Large intestine (tissue), 3 donors: ENCODE data around the gene SESN2. TPM values are rescaled to one million over a fixed set of nuclear protein-coding genes. Genes with fewer than 3 reads are reported as not detected.

Experiments used
- DNase-seq, 2 donors: peaks; one replicate each; pipeline versions ENCODE4 v3.0.0 to v3.0.0-alpha.2; 2013
- H3K27ac ChIP-seq: one replicate; pipeline ENCODE4 v1.5.1; 2013; ENCODE audit warnings: low read length
- H3K27me3 ChIP-seq: 2 replicates; pipeline ENCODE4 v1.6.1; 2013; ENCODE audit warnings: low read length; ENCODE audit not compliant: control insufficient read depth, insufficient read depth
- H3K36me3 ChIP-seq: 2 replicates; pipeline ENCODE4 v1.6.1; 2013; ENCODE audit warnings: low read length; ENCODE audit not compliant: control insufficient read depth, insufficient read depth
- H3K4me1 ChIP-seq: one replicate; pipeline ENCODE4 v1.6.1; 2013; ENCODE audit warnings: low read length; ENCODE audit not compliant: control insufficient read depth, insufficient read depth
- H3K4me3 ChIP-seq: one replicate; pipeline ENCODE4 v1.5.1; 2013; ENCODE audit warnings: low read length
- H3K9me3 ChIP-seq: one replicate; pipeline ENCODE4 v1.6.1; 2013; ENCODE audit warnings: mild to moderate bottlenecking, low read depth, low read length, moderate library complexity; ENCODE audit not compliant: control insufficient read depth
- WGBS: methylation state at CpG from one replicate; pipeline ENCODE4 v1.1.5; 2013; ENCODE audit warnings: low lambda C conversion rate; ENCODE audit not compliant: insufficient coverage; 5-methylcytosine and 5-hydroxymethylcytosine counted together
- polyA plus RNA-seq: library from polyadenylated mRNA; unstranded; fragments of 120-200 nt; gene quantifications from one replicate; pipeline ENCODE4 v1.2.1, GENCODE V29; 2013

The SESN2 gene
- polyA plus RNA-seq, 1 donor, result 30.4 TPM

DNA sequence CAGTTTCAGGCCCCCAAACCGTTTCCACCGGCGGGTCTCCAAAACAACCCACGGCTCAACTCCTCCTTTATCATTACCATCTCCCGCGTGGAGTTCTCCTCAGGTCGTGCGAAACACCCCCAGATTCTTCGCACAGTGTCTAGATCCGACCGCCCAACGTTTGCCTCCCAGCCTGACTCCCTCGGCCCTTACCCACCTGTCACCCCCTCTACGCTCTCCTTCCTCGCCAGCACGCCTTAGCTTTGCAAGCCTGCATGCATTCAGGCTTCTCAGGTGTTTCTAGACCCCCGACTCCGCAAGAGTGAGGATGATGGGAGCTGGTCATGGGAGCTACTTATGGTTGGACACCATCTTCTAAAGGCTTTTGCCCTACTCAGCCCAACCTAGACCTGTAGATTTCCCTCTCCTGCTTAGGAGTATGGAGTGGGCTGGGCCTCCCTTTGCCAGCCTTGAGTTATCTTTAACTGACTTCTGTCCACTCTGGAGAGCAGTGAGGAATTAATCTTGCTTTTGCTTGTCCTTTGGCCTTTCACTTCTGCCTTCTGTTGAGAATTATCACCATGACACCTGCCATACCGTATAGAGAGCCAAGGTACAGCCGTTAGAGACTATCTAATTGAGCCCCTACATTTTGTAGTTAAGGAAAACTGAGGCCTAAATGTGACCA lies 22.5 kb upstream of the SESN2 start:
- Histone ChIP-seq H3K27me3 (no peaks in the 10 kb centered on the region), H3K4me1 (peaks cover 27% of the 10 kb centered on the region), H3K9me3 (no peaks in the 10 kb centered on the region), H3K27ac (peak overlapping the region; percentile 99), H3K4me3 (peak overlapping the region; percentile 95), H3K36me3 (peaks cover 12% of the 10 kb centered on the region)
- 4% methylated on average over 5 of the region's 20 CpGs for WGBS
- DNase-seq, result peak in 1 of 2 donors; percentile 67

DNA sequence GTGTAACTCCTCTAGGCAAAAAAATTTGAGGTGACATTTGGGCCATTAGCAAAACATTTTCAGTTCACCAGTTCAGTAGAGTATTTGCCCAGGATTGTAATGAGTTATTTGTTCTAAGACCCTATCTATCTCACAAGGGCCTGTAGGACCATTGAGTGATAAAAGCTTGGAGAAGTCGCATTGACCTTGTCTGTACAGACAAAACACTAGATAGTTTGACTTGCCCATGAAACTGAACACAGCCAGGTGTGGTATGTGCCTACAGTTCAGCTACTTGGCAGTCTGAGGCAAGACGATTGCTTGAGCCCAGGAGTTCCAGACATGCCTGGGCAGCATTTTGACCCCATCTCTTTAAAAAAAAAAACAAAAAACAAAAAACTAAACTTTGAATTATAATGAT lies 20.3 kb upstream of the SESN2 start:
- H3K4me3 ChIP-seq, result no peak overlapping the region
- no peak overlapping the region for H3K27ac ChIP-seq
- H3K36me3 ChIP-seq, result peaks cover 14% of the 10 kb centered on the region
- DNase-seq, result no peak
- 0% methylated on average over 1 of the region's 2 CpGs for WGBS
- peaks cover 43% of the 10 kb centered on the region for H3K4me1 ChIP-seq
- no peaks in the 10 kb centered on the region for H3K27me3 ChIP-seq
- no peaks in the 10 kb centered on the region for H3K9me3 ChIP-seq

DNA sequence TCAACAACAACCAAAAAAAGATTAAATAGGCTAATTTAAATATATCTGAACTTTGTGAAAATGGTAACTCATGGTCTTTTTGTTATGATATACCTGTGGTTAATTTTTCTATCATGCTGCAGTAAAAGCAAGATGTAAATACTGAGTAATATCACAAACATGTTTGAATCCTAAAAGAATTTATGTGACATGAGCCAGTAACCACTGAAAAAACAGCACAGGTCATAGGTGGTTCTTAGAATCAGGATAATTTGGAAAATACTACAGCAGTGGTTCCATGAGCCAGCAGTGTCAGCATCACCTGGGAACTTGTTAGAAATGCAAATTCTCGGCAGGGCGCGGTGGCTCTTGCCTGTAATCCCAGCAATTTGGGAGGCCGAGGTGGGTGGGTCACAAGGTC lies 19.3 kb upstream of the SESN2 start:
- no peak overlapping the region for H3K27ac ChIP-seq
- WGBS, result no CpG with 5 or more reads among the region's 4 CpGs
- no peaks in the 10 kb centered on the region for H3K27me3 ChIP-seq
- peaks cover 52% of the 10 kb centered on the region for H3K4me1 ChIP-seq
- peaks cover 14% of the 10 kb centered on the region for H3K36me3 ChIP-seq
- DNase-seq, result no peak
- H3K9me3 ChIP-seq, result no peaks in the 10 kb centered on the region
- no peak overlapping the region for H3K4me3 ChIP-seq

DNA sequence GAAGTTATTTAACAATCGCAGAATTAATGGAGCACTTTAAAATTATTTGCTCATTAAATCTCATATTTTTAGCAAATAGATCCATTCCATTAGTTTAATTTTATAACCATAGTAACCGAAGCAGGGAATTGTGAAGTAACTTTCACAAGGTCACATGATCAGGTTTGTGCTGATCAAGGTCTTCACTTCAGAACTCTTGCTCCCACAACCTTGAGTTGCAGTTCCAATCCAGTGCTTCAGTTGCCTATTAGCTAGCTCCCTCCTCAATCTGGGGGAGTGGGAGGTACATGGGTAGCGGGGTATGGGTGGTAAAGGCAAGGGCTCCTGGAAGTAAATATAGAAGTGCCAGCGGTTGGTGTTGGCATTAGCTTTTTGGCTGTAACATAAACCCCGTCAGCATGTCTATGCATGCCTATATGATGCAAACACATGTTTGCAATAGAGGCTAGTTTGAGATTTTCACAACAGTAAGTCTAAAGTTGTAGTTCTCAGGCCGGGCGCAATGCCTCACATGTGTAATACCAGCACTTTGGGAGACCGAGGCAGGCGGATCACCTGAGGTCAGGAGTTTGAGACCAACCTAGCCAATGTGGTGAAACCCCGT lies 17.6 kb upstream of the SESN2 start:
- Histone ChIP-seq H3K36me3 (peaks cover 14% of the 10 kb centered on the region), H3K27ac (peak overlapping the region; percentile 43), H3K9me3 (no peaks in the 10 kb centered on the region), H3K4me1 (peaks cover 53% of the 10 kb centered on the region), H3K4me3 (no peak overlapping the region), H3K27me3 (no peaks in the 10 kb centered on the region)
- 81% methylated on average over 2 of the region's 10 CpGs for WGBS
- peak in 1 of 2 donors; percentile 47 for DNase-seq

DNA sequence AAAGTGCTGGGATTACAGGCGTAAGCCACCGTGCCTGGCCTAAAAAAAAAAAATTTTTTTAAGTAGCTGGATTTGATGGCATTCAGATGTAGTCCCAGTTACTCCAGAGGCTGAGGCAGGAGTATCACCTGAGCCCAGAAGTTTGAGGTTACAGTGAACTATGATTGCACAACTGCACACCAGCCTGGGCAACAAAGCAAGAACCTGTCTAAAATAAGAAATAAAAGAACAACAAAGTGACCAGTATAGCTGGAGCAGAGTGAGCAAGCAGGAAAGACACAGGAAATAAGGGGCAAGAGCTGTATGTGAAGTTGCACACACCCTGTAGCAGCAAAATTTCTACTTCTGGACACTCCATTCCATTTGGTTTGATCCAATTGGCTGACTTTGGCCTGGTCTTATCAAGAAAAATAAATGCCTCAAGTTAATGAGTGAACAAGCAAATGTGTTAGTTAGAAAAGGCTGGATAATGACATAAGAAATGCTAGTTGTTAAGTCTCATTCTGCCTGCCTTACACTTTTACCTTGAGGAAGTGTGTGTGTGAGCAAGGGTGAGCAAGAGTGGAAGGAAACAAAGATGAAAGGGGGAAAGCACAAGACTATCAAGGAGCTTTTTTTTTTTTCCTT lies 15.5 kb upstream of the SESN2 start:
- DNase-seq, result peak; percentile 76 to 94
- no peak overlapping the region for H3K4me3 ChIP-seq
- whole genome bisulfite sequencing, result no CpG with 5 or more reads among the region's 2 CpGs
- peaks cover 53% of the 10 kb centered on the region for H3K4me1 ChIP-seq
- peak overlapping the region; percentile 85 for H3K27ac ChIP-seq
- no peaks in the 10 kb centered on the region for H3K27me3 ChIP-seq
- peaks cover 8% of the 10 kb centered on the region for H3K36me3 ChIP-seq
- no peaks in the 10 kb centered on the region for H3K9me3 ChIP-seq

DNA sequence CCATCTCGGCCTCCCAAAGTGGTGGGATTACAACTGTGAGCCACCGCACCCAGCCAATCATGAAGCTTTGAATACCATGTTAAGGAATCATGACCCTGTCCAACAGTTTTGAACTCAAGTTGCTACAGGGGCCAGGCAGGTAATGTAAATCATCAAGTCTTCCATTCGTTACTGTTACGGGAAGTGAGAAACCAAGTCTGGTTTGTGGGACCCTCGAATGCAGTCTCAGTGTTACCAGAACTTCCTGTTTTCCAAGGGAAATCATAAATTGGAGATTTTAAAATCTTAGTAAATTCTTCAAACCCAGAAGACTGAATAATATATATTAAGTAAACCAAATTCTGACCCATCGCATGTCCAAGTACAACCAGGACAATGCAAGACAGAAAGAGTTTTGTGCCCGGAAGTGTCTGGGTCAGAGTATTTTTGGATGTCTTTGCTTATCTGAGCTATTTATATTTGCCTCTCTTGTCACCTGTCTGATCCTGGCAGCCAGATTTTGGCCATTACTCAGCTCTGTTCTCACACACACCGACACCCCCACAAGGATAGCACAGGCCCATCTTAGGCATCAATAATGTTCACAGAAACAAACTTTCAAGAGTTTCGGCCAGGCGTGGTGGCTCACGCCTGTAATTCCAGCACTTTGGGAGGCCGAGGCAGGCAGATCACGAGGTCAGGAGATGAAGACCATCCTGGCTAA lies 14.6 kb upstream of the SESN2 start:
- Histone ChIP-seq H3K9me3 (no peaks in the 10 kb centered on the region), H3K27me3 (no peaks in the 10 kb centered on the region), H3K27ac (peak overlapping the region; percentile 85), H3K36me3 (peaks cover 8% of the 10 kb centered on the region), H3K4me3 (no peak overlapping the region), H3K4me1 (peaks cover 59% of the 10 kb centered on the region)
- DNase-seq, result peak in 1 of 2 donors; percentile 20
- WGBS, result no CpG with 5 or more reads among the region's 13 CpGs

DNA sequence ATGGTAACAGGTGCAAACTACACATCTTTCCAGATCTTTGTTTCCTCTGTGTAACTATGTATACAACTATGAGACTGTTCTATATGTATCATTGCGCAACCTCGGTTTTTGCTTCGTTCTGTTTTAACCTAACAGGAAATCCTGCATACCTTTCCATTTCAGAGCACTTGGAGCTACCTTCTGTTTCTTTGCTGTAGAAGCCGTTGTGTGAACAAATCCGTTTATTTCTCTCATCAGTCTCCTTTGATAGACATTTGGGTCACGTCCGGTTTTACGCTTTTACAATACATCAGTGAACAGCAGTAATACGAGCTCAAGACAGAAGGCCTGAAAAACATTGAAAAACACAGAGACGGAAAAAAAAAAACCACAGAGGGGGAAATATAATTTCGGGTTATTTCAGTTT lies 12.9 kb upstream of the SESN2 start:
- WGBS, result 56% methylated on average over 4 of the region's 11 CpGs
- no peaks in the 10 kb centered on the region for H3K9me3 ChIP-seq
- H3K27ac ChIP-seq, result peak overlapping the region; percentile 98
- H3K4me1 ChIP-seq, result peaks cover 56% of the 10 kb centered on the region
- H3K4me3 ChIP-seq, result peak overlapping the region; percentile 81
- peak; percentile 66 to 78 for DNase-seq
- H3K36me3 ChIP-seq, result peaks cover 3% of the 10 kb centered on the region
- H3K27me3 ChIP-seq, result no peaks in the 10 kb centered on the region

DNA sequence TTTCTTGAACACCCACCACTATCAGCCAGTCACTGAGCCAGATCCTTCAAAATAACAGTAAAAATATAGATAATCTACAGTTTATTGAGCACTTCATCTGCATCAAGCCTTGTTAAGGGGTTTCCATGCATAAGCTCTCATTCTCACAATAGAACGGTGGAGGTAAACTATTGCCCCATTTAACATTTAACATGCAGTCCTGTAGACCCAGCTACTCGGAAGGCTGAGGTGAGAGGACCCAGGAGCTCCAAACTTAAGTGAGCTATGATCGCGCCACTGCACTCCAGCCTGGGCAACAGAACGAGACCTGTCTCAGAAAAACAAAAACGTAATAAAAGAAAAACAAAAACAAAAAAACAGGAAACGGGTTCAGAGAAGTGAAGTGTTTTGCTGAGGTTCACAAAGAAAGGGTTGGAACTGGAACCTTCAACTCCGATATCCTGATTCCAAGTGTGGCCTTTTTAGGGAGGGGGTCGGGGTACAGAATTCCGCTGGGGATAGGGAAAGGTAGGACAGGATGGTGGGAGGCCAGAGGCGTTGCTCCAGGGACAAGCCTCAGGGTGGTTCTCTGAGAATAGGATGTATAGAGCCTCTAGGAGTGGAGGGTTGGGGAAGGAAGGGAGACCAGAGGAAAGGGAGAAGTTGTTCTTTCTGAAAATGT lies 11.6 kb upstream of the SESN2 start:
- Histone ChIP-seq H3K27ac (peak overlapping the region; percentile 83), H3K4me1 (peaks cover 44% of the 10 kb centered on the region), H3K9me3 (no peaks in the 10 kb centered on the region), H3K27me3 (no peaks in the 10 kb centered on the region), H3K4me3 (peak overlapping the region; percentile 32), H3K36me3 (no peaks in the 10 kb centered on the region)
- DNase-seq, result no peak
- 77% methylated on average over 4 of the region's 11 CpGs for WGBS

DNA sequence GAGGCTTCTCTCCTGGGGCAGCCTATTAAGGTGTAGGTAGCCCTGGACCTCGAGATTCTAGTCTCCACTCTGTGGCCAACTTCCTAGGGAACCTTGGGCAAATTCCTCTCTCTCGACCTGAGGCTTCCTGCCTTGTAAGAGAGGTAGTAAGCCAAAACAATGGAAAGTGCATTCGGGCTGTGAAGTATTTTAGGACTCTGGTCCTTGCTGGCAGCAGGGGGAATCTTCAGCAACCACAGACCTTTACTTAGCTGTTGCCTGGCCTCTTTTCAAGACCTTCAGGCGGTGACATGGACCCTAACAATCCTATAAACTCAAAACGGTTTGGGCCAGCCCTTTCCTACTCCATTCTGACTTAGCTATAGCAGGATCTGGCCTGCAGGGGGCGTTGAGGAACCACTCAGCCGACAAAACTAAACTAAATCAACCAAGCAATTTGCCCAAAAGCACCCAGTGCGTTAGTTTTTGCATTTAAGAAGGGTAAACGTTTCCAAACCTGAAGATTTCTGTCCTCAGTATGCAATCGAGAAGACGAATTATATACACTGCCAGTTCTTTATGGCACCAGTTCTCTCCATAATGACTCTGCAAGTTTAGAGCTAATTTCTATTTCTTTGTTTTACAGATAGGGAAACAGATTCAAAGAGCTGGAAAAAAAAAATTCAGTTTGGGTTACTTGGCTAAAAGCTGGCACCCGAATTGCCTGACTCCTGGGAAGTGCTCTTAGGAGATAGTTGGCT lies 10.9 kb upstream of the SESN2 start:
- Histone ChIP-seq H3K27me3 (no peaks in the 10 kb centered on the region), H3K27ac (peak overlapping the region; percentile 83), H3K4me1 (peaks cover 37% of the 10 kb centered on the region), H3K36me3 (no peaks in the 10 kb centered on the region), H3K9me3 (no peaks in the 10 kb centered on the region), H3K4me3 (peak overlapping the region; percentile 3)
- DNase-seq, result peak; percentile 54 to 73
- WGBS, result 20% methylated on average over 1 of the region's 12 CpGs
